ENCODE measurements around the gene SLC25A39.

Gene SLC25A39

DNA sequence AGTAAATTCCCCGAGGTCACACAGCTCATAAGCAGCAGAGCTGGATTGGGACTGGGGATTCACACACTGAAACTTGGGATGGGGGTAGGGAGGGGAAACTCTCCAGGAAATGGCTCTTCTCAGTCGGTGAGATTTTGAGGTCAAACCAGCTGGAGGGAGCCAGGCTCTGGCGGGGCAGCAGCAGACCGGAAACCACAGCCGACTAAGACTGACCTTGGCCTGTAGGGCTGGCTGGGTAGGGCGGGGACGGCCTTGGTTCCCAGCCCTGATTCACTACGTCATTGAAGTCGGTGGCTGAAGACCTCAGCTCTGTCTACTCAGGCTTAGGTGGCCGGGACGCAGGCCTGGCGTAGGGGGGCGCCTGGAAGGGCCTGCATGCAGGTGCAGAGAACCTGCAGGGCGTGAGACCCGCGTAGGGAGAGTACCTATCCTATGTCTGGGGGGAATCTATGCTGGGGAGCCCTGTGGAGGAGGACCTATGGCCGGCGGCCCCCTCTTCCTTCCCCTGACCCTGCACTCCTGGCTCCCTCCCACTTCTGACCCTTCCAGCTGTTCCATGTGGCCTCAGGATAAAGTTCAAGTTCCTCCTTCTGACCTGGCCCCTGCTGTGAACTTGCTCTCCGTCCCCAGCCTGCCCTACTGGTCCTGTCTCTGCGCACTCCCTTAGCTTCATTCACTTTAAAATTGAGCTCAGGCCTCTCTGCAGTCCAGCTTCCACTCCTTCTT, 44.8 kb downstream of the SLC25A39 start:
- H3K4me3 ChIP-seq (ENCODE audit: low read length): no peak overlapping the region
- no peaks in the 10 kb centered on the region for H3K9me3 ChIP-seq (ENCODE audit: insufficient read depth, low read depth, low read length)
- H3K27ac ChIP-seq (ENCODE audit: low read length): no peak overlapping the region
- H3K4me1 ChIP-seq (ENCODE audit: insufficient read depth, low read length): peaks cover 3% of the 10 kb centered on the region; the same call in 1 of the 2 replicates
- H3K9ac ChIP-seq (ENCODE audit: low read depth, low read length): no peak overlapping the region
- H3K36me3 ChIP-seq (ENCODE audit: insufficient read depth, low read depth, low read length): no peaks in the 10 kb centered on the region
- H3K27me3 ChIP-seq (ENCODE audit: insufficient read depth, low read length): no peaks in the 10 kb centered on the region

GRCh38 chr17:44279346-44279665, 45.3 kb downstream of the SLC25A39 start:
- H3K36me3 ChIP-seq (ENCODE audit: insufficient read depth, low read depth, low read length): no peaks in the 10 kb centered on the region
- no peaks in the 10 kb centered on the region for H3K27me3 ChIP-seq (ENCODE audit: insufficient read depth, low read length)
- peaks cover 3% of the 10 kb centered on the region; the same call in 1 of the 2 replicates for H3K4me1 ChIP-seq (ENCODE audit: insufficient read depth, low read length)
- H3K4me3 ChIP-seq (ENCODE audit: low read length): no peak overlapping the region
- no peaks in the 10 kb centered on the region for H3K9me3 ChIP-seq (ENCODE audit: insufficient read depth, low read depth, low read length)
- H3K9ac ChIP-seq (ENCODE audit: low read depth, low read length): no peak overlapping the region
- H3K27ac ChIP-seq (ENCODE audit: low read length): no peak overlapping the region

GRCh38 chr17:44277976-44278375, 46.6 kb downstream of the SLC25A39 start:
- Histone ChIP-seq H3K27ac (ENCODE audit: low read length) (no peak overlapping the region), H3K27me3 (ENCODE audit: insufficient read depth, low read length) (no peaks in the 10 kb centered on the region), H3K9ac (ENCODE audit: low read depth, low read length) (no peak overlapping the region), H3K4me3 (ENCODE audit: low read length) (no peak overlapping the region), H3K9me3 (ENCODE audit: insufficient read depth, low read depth, low read length) (no peaks in the 10 kb centered on the region), H3K4me1 (ENCODE audit: insufficient read depth, low read length) (peaks cover 3% of the 10 kb centered on the region; the same call in 1 of the 2 replicates), H3K36me3 (ENCODE audit: insufficient read depth, low read depth, low read length) (no peaks in the 10 kb centered on the region)

DNA sequence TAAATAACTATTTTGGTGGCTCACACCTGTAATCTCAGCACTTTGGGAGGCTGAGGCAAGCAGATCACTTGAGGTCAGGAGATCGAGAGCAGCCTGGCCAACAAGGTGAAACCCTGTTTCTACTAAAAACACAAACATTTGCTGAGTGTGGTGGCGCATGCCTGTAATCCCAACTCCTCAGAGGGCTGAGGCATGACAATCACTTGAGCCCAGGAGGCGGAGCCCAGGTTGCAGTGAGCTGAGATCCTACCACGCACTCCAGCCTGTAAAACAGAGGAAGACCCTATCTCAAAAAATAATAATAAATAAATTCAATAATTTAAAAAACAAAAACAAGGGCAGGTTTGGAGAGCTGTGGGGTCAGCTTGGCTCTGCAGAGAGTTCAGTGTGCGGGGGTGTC, 51.0 kb downstream of the SLC25A39 start:
- Histone ChIP-seq H3K4me1 (ENCODE audit: insufficient read depth, low read length) (no peaks in the 10 kb centered on the region), H3K4me3 (ENCODE audit: low read length) (no peak overlapping the region)

GRCh38 chr17:44272954-44273353, 51.7 kb downstream of the SLC25A39 start:
- H3K4me1 ChIP-seq (ENCODE audit: insufficient read depth, low read length): no peaks in the 10 kb centered on the region
- H3K4me3 ChIP-seq (ENCODE audit: low read length): no peak overlapping the region
- no peaks in the 10 kb centered on the region for H3K9me3 ChIP-seq (ENCODE audit: insufficient read depth, low read depth, low read length)
- no peak overlapping the region for H3K27ac ChIP-seq (ENCODE audit: low read length)
- H3K36me3 ChIP-seq (ENCODE audit: insufficient read depth, low read depth, low read length): no peaks in the 10 kb centered on the region
- H3K9ac ChIP-seq (ENCODE audit: low read depth, low read length): no peak overlapping the region
- no peaks in the 10 kb centered on the region for H3K27me3 ChIP-seq (ENCODE audit: insufficient read depth, low read length)

More for the DNA sequence above, 51.0 kb downstream of the SLC25A39 start:
- Histone ChIP-seq H3K27ac (ENCODE audit: low read length) (no peak overlapping the region), H3K9ac (ENCODE audit: low read depth, low read length) (no peak overlapping the region), H3K27me3 (ENCODE audit: insufficient read depth, low read length) (no peaks in the 10 kb centered on the region), H3K9me3 (ENCODE audit: insufficient read depth, low read depth, low read length) (no peaks in the 10 kb centered on the region), H3K36me3 (ENCODE audit: insufficient read depth, low read depth, low read length) (no peaks in the 10 kb centered on the region)

- Histone ChIP-seq H3K9ac (ENCODE audit: low read depth, low read length) (no peak overlapping the region), H3K36me3 (ENCODE audit: insufficient read depth, low read depth, low read length) (no peaks in the 10 kb centered on the region), H3K4me3 (ENCODE audit: low read length) (no peak overlapping the region), H3K9me3 (ENCODE audit: insufficient read depth, low read depth, low read length) (no peaks in the 10 kb centered on the region), H3K4me1 (ENCODE audit: insufficient read depth, low read length) (no peaks in the 10 kb centered on the region), H3K27me3 (ENCODE audit: insufficient read depth, low read length) (no peaks in the 10 kb centered on the region), H3K27ac (ENCODE audit: low read length) (no peak overlapping the region)
These were observed 52.2 kb downstream of the SLC25A39 start for GRCh38 chr17:44272321-44272951.

All from iPS-20b (cell line).